ENCODE measurements around the gene RBX1.
"Not testable (repeated sequence)": the region's sequence is repeated elsewhere in the genome, so short reads cannot be mapped to it uniquely, and the experiment has no call there.

The RBX1 gene

GRCh38 chr22:40972587-40972986 lies 21.4 kb downstream of the RBX1 start:
- DNase-seq (ENCODE audit: low spot score): no peak

- no peak for DNase-seq (ENCODE audit: low spot score)
Measured at GRCh38 chr22:40973144-40973543, 22.0 kb downstream of the RBX1 start.

GRCh38 chr22:40975366-40975765 lies 24.2 kb downstream of the RBX1 start:
- no peak for DNase-seq (ENCODE audit: low spot score)

DNA sequence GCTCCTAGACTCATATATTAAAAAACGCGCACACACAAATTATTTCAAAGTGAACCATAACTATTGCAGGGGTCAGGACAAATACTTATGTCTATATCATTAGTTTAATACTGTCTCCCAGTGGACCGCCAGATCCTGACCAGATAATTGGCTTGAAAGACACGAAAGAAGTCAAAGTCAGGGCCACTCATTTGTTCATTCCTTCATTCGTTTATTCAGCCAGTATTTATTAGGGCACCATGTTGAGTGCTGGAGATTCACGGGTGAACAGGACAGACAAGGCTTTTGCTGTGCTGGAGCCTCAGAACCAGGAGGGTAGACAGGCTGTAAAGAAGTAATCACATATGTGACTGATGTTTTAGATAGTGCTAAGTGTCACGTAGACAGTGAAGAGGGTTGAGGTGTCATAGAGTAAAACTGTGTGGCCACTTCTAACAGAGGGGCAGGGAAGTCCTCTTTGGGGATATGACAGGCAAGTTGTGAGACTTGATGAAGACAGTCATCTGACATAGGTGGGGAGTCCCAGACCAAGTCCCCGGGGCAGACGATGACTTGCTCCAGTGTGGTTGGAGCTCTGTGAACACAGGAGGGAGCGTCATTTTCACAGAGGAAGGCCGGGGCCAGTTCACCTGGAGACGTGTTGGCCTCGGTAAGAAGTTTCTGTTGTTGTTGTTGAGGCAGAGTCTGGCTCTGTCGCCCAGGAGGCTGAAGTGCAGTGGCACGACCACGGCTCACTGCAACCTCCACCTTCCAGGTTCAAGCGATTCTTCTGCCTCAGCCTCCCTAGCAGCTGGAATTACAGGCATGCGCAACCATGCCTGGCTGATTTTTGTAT lies 25.9 kb downstream of the RBX1 start:
- no peak for DNase-seq (ENCODE audit: low spot score)

DNA sequence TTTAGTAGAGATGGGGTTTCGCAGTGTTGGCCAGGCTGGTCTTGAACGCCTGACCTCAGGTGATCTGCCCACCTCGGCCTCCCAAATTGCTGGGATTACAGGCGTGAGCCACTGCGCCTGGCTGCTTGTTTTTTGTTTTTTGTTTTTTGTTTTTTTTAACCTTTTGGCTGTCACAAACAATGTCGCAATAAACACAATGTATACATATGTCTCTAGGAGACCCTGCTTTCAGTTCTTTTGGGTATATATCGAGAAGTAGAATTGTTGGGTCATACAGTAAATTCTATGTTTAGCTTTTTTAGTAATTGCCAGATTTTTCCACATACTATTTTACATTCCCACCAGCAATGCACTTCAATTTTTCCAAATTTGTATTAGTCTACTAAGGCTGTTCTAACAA lies 28.0 kb downstream of the RBX1 start:
- no peak for DNase-seq (ENCODE audit: low spot score)

DNA sequence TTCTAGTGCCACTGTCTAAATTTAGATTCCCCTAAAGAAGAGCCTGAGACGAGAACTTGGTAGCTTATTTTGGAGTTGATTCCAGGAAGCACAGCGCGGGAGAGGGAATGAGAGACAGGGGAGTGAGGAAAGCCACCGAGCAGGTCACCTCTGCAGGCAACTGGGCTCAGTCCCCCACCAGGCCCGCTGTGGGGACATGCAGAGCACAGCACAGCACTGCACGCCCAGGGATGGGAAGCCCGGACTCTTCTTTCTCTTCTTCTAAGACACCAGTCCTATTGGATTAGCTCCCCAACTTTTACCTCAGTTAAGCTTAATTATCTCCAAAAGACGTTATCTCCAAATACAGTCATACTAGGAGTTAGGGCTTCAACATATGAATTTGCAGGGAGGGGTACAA lies 28.7 kb downstream of the RBX1 start:
- no peak for DNase-seq (ENCODE audit: low spot score)

GRCh38 chr22:40982482-40983385 lies 31.6 kb downstream of the RBX1 start:
- DNase-seq (ENCODE audit: low spot score): no peak

DNA sequence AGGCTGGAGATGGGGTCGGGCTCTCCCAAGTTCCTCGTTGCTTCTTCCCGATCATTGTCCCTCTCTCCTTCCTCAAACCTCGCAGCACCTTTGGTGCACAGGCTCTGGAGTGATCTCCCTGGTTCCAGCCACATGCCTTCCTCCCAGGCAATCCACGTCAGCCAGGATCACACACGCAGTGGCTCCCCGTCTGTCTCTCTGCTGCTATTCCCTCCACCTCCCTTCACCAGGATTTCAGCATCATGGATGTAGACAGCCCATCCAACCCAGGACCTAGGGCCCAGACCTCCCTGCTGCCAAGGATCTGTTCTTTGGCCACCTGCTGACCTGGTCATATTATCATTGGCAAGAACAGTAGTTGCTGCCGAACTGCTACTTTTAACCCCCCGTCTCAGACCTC lies 40.1 kb downstream of the RBX1 start:
- DNase-seq (ENCODE audit: low spot score): no peak

DNA sequence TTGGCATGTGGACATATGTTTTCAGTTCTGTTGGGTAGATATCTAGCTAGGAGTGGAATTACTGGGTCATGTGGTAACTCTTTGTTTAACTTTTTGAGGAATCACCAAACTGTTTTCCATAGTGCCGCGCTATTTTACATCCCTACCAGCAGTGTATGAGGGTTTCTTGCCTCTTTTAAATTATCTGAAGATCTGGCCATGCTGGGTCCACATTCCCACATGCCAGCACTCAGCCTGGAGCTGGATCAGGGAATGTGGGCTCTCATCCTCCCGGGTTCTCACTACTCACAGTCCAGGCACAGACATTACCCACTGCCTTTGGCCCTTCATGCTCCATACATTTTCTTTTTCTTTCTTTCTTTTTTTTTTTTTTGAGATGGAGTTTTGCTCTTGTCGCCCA lies 44.6 kb downstream of the RBX1 start:
- no peak for DNase-seq (ENCODE audit: low spot score)

- no peak for DNase-seq (ENCODE audit: low spot score)
Measured at GRCh38 chr22:40997520-40997919, 46.3 kb downstream of the RBX1 start.

DNA sequence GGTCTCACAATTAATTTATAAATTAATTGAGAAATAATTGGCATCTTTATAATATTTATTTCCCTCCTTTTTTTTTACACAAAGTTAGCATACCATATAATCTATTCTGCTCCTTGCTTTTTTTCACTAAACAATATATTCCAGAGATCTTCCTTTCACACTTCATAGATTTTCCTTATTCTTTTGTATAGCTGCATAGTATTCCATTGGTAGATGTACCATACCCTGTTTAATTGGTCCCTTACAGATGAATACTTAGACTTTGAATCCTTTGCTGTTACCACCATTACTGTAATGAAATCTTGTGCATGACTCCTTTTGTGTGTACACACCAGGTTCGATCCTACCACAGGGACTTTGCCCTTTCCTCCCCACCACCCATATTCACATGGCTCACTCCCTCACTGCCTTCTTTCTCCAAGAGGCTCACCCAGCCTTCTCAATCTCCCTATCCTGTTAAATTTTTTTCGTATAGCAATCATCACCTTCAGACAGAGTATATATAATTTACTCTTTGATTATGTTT lies 48.9 kb downstream of the RBX1 start:
- DNase-seq (ENCODE audit: low spot score): no peak

DNA sequence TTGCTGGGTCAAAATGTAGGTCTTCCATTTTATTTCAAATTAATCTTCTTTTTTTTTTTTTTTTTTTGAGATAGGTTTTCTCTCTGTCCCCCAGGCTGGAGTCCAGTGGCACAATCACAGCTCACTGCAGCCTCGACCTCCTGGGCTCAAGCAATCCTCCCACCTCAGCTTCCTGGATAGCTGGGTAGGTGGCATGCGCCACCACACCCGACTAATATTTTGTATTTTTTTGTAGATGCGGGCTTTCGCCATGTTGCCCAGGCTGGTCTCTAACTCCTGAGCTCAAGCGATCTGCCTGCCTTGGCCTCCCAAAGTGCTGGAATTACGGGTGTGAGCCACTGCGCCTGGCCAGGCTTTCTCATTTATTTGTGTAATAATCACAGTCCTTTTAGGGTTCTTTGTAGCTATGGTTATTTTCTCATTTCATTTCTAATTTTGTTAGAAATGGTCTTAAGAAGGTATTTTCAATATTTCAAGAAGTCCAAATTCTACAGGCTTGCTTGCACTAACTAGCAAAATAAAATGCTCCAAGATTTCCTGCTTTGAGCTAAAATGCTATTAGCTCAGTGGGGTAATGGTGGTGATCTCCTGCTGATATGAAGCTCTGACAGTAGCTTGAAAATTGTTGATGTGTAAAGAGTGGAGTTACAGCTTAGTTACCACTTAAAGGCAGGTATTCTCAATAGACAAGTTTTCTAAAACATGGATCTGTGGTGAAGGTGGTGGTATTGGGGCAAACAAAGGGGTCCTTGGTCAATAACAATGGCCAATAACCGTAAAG lies 50.0 kb downstream of the RBX1 start:
- no peak for DNase-seq (ENCODE audit: low spot score)

DNA sequence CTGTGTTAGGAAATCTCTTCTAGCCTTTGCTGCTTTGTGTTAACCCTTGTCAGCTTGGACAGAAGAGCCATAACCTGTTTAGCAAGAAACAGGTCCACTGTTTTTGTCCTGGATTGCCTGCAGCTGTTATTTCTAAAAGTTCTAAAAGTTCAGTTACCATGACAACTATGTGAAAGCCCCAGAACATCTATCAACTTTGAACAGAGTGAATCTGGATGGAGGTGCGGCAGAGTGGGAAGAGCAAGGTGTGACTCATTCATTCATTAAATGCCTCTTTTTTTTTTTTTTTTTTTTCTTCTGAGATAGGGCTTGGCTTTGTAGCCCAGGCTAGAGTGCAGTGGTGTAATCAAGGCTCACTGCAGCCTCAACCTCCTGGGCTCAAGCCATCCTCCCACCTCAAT lies 50.5 kb downstream of the RBX1 start:
- DNase-seq (ENCODE audit: low spot score): no peak

DNA sequence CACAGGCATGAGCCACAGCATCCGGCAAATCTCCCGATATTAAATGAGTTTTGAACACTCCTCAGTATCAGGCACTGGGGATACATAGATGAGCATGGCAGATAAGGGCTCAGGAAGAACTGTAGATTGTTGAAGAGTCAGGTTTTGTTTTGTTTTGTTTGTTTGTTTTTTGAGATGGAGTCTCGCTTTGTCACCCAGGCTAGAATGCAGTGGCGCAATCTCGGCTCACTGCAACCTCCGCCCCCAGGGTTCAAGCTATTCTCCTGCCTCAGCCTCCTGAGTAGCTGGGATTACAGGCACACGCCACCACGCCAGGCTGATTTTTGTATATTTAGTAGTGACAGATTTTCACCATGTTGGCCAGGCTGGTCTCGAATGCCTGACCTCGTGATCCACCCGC lies 51.2 kb downstream of the RBX1 start:
- not testable (repeated sequence) for DNase-seq (ENCODE audit: low spot score)

DNA sequence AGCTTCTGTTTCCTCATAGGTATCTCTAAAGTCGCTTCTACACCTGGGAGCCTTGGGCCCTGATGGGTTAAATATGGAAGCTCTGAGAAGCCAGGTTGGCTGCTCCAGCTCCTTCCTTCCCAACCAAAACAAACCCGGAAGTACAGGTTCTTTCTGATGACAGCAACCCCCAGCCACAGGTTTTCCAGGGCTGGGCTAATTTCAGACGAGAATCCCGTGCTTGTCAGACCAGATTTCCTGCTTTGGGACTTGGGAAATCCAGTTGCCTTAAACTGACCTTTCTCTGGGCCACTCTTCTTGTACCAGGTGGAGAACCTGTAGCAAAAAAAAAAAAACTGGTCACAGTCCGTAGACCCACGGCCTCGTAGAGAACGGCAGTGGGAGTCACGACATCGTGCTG lies 51.9 kb downstream of the RBX1 start:
- no peak for DNase-seq (ENCODE audit: low spot score)

GRCh38 chr22:41003976-41004375 lies 52.8 kb downstream of the RBX1 start:
- no peak for DNase-seq (ENCODE audit: low spot score)

- no peak for DNase-seq (ENCODE audit: low spot score)
Measured at GRCh38 chr22:41009222-41009948, 58.2 kb downstream of the RBX1 start.

GRCh38 chr22:41015003-41015402 lies 63.8 kb downstream of the RBX1 start:
- no peak for DNase-seq (ENCODE audit: low spot score)

DNA sequence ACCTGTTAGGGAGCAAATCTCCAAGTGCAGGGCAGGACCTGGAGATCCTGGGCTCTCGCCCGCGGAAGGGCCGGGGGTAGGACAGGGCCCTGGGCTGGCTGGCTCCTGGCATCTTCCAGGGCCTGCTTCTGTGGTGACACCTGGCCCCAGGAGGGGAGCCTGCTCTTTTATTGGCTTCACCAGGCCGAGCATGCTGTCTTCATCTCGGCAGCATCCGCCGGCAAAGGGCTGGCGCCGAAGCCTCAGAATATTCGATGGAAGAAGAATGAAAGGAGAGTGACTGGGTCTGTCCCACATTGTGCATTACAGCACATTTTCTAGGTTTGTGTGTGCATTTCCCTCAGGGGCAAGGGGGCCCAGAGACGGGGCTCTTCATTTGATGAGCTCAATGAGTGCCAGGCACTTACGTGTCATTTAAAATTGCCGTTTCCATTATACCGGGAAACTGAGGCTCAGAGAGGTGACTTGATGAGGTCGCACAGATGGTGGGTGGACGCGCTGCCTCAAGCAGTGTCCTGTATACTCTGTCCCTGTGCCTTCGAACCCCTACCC lies 70.0 kb downstream of the RBX1 start:
- DNase-seq (ENCODE audit: low spot score): no peak

DNA sequence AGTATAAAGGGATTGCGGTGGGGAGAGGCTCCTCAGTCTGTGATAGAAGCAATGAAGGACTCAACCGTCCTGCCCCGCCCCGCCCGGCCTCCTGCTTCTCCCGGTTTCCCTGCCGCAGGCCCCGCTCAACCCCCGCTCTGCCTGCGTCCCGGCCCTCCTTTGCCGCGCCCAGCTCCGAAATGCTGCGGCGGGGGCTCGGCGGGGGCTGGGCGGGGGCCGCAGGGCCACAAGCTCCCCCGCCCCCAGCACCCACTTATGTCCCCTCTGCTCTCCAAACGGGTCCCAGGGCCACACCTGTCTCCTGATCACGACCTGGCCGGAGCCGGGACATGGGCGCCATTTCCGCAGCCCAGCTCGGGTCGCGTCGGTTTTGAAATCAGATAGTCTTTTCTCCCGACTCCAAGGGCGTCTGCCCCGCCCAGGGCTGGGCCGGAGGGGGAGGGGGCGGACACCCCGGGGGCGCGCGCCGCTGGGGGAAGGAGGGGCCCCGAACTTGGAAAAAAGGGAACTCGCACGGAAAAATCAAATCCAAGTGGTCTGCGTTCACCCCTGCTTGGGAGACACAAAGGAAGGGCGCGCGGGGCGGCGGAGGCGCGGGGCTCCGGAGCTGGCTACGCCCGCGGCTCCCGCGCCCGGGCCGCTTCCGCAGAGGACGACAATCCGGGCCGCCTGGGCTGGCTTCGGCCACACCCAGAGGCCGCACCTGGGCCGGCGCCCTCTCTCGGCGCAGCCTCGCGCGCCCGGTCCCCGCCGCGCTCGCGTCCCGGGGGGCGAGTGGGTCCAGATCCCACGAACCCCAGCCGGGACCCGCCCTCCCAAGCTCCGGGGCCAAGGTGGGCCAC lies 70.7 kb downstream of the RBX1 start:
- peak; percentile 55 for DNase-seq (ENCODE audit: low spot score)

All from CD4-positive, alpha-beta T cell treated with Interleukin-15 for 4 hours (primary cell).